ENCODE measurements around the gene RASSF9.

GRCh38 chr12:85856966-85857365, 20.8 kb upstream of the RASSF9 start:
- no peak for TF ChIP-seq EP300 (IDR thresholded peaks at IDR 0.05; ENCODE audit: low read depth)
- no peak for TF ChIP-seq CTCF (IDR thresholded peaks at IDR 0.05)
- TF ChIP-seq POLR2A (IDR thresholded peaks at IDR 0.05): no peak
- TF ChIP-seq POLR2AphosphoS5 (IDR thresholded peaks at IDR 0.05): no peak

Measured in transverse colon (tissue), 4 donors.